ENCODE data around the gene KRT5. TPM values are rescaled to one million over a fixed set of nuclear protein-coding genes. Genes with fewer than 3 reads are reported as not detected.
A peak's percentile ranks its signal among the peaks of the same experiment; 100 is the strongest.

Gene KRT5
- total RNA-seq (2021) = 89.7 and 134 TPM in 2 replicates
- Bru-seq, nascent RNA = percentile 72 among the genes with signal in this experiment
- percentile 75 among the genes with signal in this experiment for BruChase-seq, experiment 1, labeled RNA remaining after a 2-hour chase
- BruChase-seq, experiment 2, labeled RNA remaining after a 6-hour chase = percentile 94 among the genes with signal in this experiment
- long read RNA-seq, transcript KRT5-201 (9 exons, 2,531 nt) = major isoform, 50 of 65 reads
- long read RNA-seq, partial matches to known transcripts = 8 of 65 reads
- long read RNA-seq, other reads (novel, unspliced or antisense) = 7 of 65 reads

GRCh38 chr12:52519826-52520662, at the start of gene KRT5:
Gene KRT5 (minus strand): TSS chr12:52520394. CDS start chr12:52520296, 98 bp downstream.
- H3K4me2 ChIP-seq = peak within 1 kb of the TSS; percentile 79

GRCh38 chr12:52568111-52568510, 47.9 kb upstream of the KRT5 start:
- Histone ChIP-seq H4K20me1 (ENCODE audit: insufficient read depth) (no peaks in the 10 kb centered on the region), H3K4me2 (no peak overlapping the region), H2AFZ (no peak overlapping the region), H3K79me2 (ENCODE audit: low read depth) (no peaks in the 10 kb centered on the region), H3K9me2 (ENCODE audit: insufficient read depth) (no peaks in the 10 kb centered on the region), H3F3A (ENCODE audit: insufficient read depth, low read depth) (no peaks in the 10 kb centered on the region), H3K4me1 (replicated peaks; ENCODE audit: insufficient read depth) (no peaks in the 10 kb centered on the region), H3K4me3 (no peak overlapping the region), H3K27ac (no peak overlapping the region), H3K36me3 (ENCODE audit: low read depth) (no peaks in the 10 kb centered on the region), H3K9me3 (ENCODE audit: insufficient read depth, low read depth) (no peaks in the 10 kb centered on the region), H3K27me3 (ENCODE audit: insufficient read depth, low read depth) (no peaks in the 10 kb centered on the region)
- no peak for DNase-seq
- POLR2A ChIA-PET (ENCODE audit: unreplicated experiment) = no interaction called here
- intact Hi-C loops (cut with micrococcal nuclease; ENCODE audit: unreplicated experiment) = no loop called here
- no peak for TF ChIP-seq CTCF (conservative IDR thresholded peaks at IDR 0.05)
- TF ChIP-seq EZH2 (IDR thresholded peaks at IDR 0.05; ENCODE audit: low read depth) = no peak
- BruUV-seq (replicated peaks) = no TSS peak
- CTCF ChIA-PET = no interaction called here

More at GRCh38 chr12:52519826-52520662, at the start of gene KRT5:
- H3K9me2 ChIP-seq (ENCODE audit: insufficient read depth) = no peaks in the 10 kb centered on the region
- H3K27ac ChIP-seq = peak within 1 kb of the TSS; percentile 96
- H3K4me1 ChIP-seq (replicated peaks; ENCODE audit: insufficient read depth) = peaks cover 58% of the 10 kb centered on the region
- TSS peak; percentile 66 for BruUV-seq (replicated peaks)
- no peak for TF ChIP-seq CTCF (conservative IDR thresholded peaks at IDR 0.05)
- no peak for TF ChIP-seq EZH2 (IDR thresholded peaks at IDR 0.05; ENCODE audit: low read depth)
- H3K27me3 ChIP-seq (ENCODE audit: insufficient read depth, low read depth) = no peaks in the 10 kb centered on the region
- H3K79me2 ChIP-seq (ENCODE audit: low read depth) = no peaks in the 10 kb centered on the region
- no peak within 1 kb of the TSS for H2AFZ ChIP-seq
- DNase-seq = peak; percentile 79 to 93
- POLR2A ChIA-PET (ENCODE audit: unreplicated experiment) = interaction anchor here (0.6 to 0.9 kb wide), 8 partner anchors 11 to 494 kb away, joined by 3 to 13 read pairs (median 4); partner anchors contain the start of gene KRT6A
- H3K9me3 ChIP-seq (ENCODE audit: insufficient read depth, low read depth) = no peaks in the 10 kb centered on the region
- H4K20me1 ChIP-seq (ENCODE audit: insufficient read depth) = no peaks in the 10 kb centered on the region
- intact Hi-C loops (cut with micrococcal nuclease; ENCODE audit: unreplicated experiment) = loop anchor here (5.0 to 10.0 kb wide), 3 partner anchors 123 to 455 kb away; no protein-coding TSS in a partner anchor
- CTCF ChIA-PET = interaction anchor here (1.4 to 1.5 kb wide), 3 partner anchors 24 to 124 kb away, joined by 3 to 11 read pairs (median 4); no protein-coding TSS in a partner anchor
- H3F3A ChIP-seq (ENCODE audit: insufficient read depth, low read depth) = peaks cover 26% of the 10 kb centered on the region
- H3K36me3 ChIP-seq (ENCODE audit: low read depth) = no peaks in the 10 kb centered on the region
- peak within 1 kb of the TSS; percentile 56 for H3K4me3 ChIP-seq

GRCh38 chr12:52566847-52567291, 46.7 kb upstream of the KRT5 start:
- no peak overlapping the region for H3K4me3 ChIP-seq
- no peak overlapping the region for H2AFZ ChIP-seq
- H3F3A ChIP-seq (ENCODE audit: insufficient read depth, low read depth) = no peaks in the 10 kb centered on the region
- no peak overlapping the region for H3K27ac ChIP-seq
- H3K27me3 ChIP-seq (ENCODE audit: insufficient read depth, low read depth) = no peaks in the 10 kb centered on the region
- no peaks in the 10 kb centered on the region for H3K79me2 ChIP-seq (ENCODE audit: low read depth)
- H3K9me2 ChIP-seq (ENCODE audit: insufficient read depth) = no peaks in the 10 kb centered on the region
- DNase-seq = no peak
- ChIA-PET CTCF (no interaction called here), POLR2A (ENCODE audit: unreplicated experiment) (no interaction called here)
- H3K4me1 ChIP-seq (replicated peaks; ENCODE audit: insufficient read depth) = no peaks in the 10 kb centered on the region
- no peak overlapping the region for H3K4me2 ChIP-seq
- no peaks in the 10 kb centered on the region for H3K9me3 ChIP-seq (ENCODE audit: insufficient read depth, low read depth)
- no TSS peak for BruUV-seq (replicated peaks)
- H3K36me3 ChIP-seq (ENCODE audit: low read depth) = no peaks in the 10 kb centered on the region
- TF ChIP-seq EZH2 (IDR thresholded peaks at IDR 0.05; ENCODE audit: low read depth) (no peak), CTCF (conservative IDR thresholded peaks at IDR 0.05) (no peak)
- intact Hi-C loops (cut with micrococcal nuclease; ENCODE audit: unreplicated experiment) = no loop called here
- no peaks in the 10 kb centered on the region for H4K20me1 ChIP-seq (ENCODE audit: insufficient read depth)

Data from PC-9 (cell line).